ENCODE results near the gene CDK11A.

CDK11A gene

DNA sequence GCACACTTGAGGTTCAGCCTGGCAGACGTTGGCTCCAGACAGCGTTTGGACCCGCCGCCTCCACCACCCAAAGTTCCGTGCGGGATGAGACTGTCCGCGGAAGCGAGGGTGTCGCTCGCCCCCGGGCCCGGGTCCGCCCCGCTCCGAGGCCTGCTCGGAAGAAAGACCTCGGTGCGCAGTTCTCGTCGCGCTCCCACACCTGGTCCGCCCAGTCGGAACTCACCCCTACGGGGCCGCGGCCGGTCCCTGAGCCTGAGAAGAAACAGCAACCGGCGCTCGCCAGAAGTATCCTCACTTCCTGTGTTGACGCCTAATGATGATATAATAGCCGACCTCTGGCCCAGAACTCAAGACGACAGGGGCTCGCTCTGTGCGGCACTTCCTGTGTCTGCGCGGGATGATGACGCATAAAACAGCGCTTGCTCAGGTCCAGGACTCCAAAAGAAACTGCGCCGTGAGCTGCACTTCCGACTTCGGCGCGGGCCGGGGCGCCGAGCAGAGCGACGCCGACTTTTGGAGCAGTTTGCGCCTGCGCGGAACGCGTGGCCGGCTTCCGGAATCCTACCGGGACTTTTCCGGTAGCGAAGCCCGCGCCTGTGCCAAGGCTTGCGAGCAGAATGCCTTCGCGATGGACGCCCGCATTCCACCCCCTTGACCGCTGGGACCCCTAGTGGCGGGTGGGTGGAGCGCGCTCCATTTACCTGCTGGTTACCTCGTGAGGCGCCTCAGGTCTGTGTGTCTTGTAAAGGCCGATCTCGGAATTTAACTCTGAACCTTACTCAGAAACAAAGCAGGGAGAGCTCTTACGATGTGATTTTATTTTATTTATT, at the start of gene CDK11A:
CDK11A (minus strand) TSS at position 323 of the 830 bp plus-strand sequence. CDS start 1,539 bp downstream, outside the sequence.
- peak; percentile 74 for DNase-seq

DNA sequence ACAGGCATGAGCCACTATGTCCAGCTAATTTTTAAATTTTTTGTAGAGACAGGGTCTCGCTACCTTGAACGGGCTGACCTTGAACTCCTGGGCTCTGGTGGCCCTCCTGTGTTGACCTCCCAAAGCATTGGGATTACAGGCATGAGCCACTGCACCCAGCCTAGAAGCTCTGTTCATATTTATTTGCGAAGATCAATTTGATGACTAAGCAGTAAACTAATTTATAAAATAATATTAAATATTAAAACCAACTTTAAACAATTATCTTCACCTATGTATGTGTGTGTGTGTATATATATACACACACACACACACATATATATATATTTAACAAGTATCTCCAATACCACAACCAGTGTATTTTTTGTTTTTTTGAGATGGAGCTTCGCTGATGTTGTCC, 49.7 kb upstream of the CDK11A start:
- no peak for DNase-seq

DNA sequence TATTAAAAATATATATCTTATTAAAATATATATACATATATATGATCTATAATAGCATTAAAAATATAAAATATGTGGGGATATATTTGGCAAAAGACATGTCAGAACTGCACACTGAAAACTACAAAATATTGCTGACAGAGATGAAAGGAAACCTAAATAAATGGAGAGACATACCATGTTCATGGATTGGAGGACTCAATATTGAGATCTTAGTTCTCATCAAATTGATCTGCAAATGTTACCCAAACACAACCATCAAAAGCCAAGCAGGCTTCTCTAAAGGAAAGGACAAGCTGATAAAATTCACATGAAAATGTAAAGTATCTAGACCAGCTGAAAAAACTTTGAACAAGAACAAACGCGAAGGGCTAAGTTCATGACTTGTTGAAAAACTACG, 46.9 kb upstream of the CDK11A start:
- no peak for DNase-seq

DNA sequence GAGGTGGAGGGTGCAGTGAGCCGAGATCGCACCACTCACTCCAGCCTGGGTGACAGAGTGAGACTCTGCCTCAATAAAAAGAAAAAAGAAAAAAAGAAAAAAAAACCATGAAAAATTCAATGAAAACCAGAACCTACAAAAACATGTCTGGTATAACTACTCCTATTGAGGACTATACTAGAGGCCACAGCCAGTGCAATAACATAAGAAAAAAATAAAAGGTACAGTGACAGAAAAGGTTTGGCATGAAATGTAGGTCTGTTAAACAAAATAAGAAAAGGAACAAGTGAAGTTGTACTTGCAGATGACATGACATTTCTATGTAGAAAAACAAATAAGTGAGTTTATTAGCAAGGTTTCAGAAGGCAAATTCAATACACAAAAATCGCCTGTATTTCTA, 45.9 kb upstream of the CDK11A start:
- no peak for DNase-seq

DNA sequence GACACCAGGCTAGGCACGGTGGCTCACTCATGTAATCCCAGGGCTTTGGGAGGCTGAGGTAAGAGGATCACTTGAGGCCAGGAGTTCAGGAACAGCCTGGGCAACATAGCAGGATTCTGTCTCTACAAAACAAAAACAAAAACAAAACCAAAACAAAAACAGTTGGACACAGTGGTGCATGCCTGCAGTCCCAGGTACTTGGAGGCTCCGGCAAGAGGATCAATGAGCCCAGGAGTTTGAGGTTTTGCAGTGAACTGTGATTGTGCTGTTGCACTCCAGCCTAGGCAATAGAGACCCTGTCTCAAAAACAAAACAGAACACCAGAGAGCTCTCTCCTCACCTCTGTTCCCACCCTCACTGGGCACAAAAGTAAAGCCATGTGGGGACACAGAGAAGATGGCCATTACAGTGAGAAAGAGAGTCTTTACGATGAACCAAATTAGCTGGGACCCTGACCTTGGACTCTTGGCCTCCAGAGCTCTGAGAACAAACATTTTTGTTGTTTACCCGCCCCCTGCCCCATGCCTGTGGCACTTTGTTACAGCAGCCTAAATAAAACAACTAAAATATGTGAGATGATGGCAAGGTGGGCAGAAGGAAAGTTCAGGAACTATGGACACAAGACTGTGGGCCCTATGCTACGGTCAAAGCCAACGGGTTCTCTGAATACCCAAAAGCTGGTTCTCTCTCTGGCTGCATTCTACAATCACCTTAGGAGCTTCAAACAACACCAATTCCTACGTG, 44.3 kb upstream of the CDK11A start:
- no peak for DNase-seq

DNA sequence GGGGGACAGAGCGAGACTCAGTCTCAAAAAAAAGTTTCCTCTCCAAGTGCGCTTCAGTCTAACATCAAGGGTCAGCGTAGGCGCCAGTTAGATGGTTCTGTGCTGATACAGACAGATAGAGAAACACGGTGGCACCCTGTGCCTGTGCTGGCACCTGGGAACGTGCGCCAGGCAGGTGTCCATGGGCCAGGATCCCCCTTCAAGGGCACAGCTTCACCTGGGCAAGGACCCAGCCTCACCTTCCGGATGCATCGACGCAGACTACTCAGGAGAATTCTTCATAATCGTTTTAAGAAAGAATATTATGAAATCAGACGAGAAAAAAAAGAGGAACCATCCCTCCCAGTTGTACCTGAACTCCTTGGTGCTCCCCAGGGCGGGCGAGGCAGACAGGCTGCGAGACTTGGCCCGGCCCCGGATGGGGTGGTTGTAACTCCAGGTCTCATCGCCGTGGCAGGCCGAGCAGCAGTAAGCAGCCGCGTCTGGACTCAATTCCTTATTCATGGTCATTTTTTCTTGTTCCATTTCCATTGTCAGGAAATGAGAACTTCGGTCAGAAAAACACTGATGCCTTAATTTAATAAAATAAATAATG, 40.8 kb upstream of the CDK11A start:
- no peak for DNase-seq

DNA sequence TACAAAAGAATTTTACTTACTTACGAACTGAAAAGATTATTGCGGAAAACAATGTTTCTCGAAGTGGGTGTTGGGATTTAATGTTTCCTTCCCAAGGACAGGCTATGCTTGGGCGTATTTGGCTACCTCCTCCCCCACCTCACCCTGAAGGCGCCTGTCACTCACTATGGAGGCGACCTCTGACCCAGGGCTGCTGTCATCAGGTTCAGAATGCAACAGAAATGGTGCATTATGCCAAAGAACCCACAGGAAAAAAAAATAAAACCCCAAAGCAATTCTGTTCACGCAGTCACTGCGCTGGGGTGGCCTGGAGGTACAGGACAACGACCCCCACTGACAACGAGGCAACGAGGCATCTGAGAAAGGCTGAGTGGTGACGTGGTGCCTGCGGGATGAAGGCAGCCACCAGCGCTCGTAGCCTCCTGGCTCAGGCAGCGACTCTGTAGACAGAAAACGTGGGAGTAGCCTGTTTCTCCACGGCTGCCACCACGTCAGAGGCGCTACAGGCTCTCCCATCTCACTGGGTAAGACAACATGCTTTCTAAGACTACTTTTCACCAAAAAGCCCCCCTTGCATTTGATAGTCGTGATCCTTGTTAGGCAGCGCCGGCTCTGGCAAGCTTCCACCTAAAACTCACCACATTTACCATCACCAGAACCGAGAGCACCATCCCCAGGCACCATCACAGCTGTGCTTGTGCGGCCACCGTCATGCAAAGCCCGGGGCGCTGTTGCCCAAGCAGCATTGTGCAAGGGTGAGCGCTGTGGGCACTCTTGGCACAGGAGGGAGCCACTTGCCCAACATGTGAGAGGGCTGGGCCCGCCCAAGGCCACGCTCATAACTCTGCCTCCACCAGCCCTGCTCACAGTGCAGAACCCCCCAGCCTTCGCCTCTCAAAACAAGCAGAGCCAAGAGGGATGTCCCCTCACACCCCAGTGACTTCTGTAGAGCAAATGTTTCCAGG, 39.8 kb upstream of the CDK11A start:
- DNase-seq = no peak

DNA sequence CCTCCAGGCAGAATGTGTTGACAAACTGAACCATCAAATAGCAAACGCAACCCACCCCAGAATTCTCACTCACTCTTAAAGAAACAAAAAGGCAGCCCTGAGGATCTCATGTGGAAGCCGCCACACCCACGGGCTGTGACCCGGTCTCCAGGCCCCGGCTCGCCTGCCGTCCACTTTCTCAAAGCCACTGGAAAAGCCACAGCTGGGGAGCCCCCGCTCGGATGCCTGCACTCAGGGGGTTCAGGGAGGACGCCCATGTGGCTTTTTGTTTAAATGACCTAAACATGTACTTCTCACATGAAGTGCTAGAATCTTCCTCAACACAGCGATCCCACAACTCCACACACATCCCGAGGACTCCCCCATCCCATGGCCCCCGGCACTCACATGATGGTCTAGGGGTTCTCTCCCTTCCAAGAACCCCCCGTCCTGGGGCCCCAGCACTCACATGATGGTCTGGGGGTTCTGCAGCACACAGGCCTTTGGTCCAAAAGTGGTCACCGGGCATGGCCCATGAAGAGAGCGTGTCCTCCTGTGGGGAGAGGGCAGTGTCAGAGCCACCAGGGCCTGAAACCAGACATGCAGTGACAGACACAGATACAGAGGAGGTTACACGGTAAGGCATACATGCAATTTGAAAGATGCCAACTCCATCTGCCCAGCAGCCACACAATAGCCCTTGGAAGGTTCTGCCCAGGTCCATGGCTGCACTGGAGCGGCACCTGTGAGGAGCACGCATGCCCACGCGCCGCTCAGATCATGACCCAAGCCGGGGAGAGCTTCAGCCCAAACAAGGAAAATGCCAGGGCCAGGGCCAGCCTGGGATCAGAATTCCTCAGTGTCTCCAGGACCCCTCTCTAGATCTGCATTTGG, 37.6 kb upstream of the CDK11A start:
- DNase-seq = no peak

DNA sequence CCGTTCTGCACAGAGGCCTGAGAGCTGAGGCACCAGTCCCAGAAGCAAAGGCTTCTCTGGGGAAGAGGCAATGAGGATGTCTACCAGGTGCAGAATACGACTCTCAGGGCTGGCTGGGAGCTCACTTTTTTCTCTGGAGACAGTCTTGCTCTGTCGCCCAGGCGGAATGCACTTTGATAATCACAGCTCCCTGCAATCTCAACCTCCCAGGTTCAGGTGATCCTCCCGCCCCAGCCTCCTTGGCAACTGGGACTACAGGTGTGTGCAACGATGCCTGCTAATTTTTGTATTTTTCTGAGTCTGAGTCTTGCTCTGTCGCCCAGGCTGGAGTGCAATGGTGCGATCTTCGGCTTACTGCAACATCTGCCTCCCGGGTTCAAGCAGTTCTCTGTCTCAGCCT, 36.6 kb upstream of the CDK11A start:
- DNase-seq = no peak

DNA sequence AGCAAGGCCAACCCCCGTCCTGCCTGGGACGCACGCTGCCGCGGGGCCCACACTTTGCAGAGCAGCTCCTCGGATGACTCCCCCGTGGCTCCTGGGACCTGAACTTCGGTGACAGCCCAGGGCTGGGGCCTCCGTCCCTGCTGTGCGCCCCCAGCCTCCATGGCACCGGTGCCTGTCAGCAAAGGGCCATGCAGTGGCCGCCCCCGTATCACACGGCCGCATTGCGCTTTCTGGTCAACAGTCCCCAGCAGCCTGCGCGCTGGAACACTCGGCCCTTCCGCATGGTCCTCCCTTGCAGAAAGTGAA, 36.1 kb upstream of the CDK11A start:
- DNase-seq = no peak

DNA sequence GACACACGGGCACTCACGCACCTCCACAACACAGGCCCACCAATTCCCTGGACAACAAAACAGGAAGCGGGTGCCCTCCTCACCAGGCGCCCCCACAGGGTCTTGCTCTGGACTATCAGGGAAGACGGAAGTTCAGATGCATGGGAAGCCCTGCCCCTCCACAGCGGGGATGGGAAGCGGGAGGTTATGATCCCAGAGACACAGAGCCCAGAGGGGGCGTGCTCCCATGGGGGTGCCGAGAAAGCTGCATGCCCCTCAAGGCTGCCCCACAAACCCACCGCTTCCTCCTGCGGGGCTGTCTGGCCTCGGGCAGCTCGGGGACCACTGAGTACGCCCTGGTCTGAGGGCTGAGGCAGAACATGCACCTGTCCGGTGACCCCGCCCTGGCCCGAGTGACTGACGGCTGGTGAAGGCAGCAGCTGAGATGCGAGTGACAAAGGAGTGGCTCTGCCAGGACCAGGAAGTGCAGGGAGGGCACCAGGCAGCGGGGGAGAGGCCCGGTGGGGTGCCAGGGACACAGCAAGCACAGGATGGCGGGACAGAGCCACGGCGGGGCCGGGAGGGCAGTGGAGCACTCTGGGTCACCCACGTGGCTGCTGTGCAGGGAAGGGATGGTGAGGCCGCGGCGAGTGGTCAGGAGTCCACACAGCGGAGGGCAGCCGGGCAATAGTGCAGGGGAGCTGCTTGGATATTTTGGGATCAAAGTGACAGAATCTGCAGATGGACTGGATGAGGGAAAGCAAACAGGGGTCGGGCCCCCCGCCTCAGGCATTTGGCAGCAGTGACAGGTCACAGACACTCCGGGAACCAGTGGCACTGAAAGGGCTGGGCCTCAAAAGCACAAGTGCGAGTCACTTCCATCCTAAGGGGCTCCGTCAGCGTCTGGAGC, 35.5 kb upstream of the CDK11A start:
- no peak for DNase-seq

DNA sequence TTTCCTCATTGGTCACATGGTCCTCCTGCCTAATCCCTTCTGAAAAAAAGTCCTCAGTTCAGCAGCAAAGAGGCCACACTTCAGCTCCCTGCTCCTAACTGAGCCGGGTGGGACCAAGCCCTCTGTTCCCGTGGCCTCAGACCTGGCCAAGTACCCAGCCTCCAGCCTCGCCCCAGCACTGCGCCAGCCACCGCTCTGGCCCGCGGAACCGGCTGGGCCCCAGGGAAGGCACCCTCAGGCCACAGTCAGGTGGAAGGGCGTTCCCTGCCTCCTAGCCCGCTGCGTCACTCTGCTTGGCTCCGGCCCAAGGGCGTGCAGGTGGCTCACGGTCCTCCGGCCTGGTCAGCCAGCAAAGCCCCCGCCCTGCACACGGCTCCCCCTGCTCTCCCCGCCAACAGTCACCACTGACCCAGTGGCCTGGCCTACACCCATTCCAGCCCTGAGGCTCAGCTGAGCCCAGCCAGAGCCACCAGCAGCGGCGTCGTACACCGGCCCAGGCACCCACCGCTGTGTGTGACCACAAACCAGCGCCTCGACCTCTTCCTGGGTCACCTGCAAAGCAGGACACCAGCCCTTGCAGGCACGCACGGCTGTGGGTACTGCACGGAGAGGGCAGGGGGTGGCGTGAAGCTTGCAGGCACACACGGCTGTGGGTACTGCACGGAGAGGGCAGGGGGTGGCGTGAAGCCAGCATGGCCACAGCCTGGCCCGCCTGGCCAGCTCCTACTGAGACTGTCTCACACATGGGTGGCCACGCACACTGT, 34.7 kb upstream of the CDK11A start:
- no peak for DNase-seq

DNA sequence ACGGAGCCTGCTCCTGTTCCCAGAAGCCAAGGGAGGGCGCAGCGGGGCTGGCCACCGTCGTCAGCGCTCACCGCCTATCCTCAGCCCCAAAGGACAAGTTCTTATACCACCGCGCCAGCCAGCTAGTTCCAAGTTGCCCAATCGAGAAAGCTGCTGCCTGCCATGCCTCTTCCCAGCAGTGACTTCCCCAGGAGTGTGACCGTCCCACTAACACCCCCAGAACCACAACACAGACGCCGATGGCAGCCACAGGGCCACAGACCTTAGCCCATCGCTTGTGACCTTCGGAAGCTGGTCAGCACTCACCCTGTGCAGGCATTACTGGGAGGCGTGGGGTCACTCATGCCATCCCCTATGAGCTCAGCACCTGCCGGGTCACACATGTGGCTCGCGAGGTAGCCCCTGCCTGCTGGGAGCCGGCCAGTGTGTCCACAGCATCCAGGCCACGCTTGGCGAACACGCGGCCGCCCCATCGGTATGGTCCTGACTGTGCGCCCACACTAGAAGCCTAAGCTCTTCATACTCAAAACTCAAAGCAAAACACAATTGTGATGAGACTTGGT, 34.0 kb upstream of the CDK11A start:
- DNase-seq = no peak

DNA sequence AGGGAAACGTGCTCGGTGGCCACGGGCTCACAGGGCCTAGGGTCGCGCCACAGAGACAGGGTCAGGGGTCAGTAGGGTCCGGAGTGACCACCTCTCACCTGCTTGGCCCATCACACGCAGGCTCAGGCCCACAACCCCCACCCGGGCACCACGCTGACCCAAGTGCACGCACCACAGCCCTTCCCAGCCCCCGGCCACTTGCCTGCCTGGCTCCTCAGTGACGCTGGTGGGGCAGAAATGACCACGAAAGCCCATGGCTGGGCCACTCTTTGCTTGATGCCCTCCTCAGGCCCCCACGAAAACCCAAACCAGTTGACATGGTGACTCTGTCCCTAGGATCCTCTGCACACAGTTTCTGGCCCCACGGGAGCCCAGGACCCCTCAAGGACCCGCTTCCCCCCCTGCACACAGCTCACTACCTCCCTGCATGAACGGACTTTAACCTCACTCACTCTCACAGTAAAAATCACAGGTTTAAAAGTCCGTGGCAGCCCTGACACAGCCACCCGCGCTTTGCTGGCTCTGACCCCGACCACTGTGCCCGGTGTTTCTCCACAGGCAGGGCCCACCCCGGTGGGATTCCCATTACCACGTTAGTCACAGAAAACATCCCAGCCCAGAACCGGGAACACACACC, 33.4 kb upstream of the CDK11A start:
- DNase-seq = no peak

DNA sequence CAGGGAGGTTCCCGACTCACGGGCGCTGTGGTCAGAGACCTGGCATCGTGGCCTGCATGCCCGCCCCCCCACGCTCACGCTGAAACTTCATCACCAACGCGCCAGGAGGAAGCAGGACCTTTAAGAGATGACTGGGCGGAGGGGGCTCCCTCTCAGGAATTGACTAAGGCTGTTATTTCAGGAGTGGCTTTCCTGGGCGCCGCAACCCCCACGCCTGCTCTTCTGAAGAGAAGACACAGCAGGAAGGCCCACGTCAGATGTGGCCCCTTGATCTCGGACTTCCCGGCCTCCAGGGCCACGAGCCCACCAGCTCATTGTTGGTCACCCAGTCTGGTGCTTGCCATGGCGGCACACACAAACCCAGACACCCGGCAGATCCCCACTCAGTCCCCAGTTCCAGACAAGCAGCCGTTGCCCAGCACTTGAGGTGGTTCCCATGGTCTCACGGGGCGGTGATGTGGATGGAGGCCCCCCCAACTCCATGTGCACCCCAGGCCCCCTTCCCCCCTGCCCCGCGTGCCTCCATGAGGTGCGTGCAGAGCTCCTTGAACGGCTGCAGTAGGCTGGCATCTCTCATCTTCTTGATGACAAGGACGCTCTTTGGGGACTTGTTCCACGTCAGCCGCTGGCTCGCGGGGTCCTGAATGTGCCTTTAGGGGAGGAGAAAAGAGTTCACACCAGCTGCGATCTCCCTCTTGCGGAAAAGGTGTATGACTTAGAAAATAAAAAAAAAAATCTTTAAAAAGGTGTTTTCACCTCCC, 32.7 kb upstream of the CDK11A start:
- no peak for DNase-seq

DNA sequence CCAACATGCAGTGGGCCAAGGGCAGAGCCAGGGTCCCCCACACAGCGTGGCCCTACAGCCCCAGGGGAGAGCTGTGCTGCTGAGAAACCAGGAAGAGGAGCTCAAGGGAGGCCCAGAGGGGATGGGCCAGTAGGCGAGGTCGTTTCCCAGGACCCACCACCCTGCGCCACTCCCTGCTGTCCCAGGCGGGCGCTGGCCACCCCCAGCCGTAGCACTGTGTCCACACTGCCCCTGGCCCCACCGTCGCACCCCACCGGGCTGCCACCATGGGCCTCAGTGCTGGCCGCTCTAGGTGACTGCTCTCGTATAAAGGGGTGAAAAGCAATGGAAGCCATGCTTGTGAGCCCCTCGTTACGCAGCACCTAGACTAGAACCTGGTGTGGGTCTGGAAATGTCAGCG, 31.7 kb upstream of the CDK11A start:
- no peak for DNase-seq

DNA sequence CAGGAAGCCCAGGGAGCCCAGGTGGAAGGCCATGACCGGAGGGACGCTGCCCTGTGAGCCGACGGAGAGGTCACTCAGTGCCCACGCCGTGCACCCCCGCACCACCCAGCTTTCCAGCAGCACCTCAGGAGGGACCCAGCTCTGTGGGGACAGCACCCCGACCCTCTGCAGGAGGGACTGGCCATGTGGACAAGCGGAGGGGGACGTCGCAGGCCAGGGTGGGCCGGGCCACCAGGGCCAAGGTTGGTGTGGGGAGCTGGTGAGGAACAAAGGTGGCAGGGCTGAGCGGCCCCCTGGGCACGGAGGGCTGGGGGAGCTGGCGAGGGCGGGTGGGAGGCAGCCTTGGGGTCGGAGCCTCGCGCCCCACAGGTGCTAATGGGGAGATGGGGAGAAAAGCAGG, 31.3 kb upstream of the CDK11A start:
- no peak for DNase-seq

DNA sequence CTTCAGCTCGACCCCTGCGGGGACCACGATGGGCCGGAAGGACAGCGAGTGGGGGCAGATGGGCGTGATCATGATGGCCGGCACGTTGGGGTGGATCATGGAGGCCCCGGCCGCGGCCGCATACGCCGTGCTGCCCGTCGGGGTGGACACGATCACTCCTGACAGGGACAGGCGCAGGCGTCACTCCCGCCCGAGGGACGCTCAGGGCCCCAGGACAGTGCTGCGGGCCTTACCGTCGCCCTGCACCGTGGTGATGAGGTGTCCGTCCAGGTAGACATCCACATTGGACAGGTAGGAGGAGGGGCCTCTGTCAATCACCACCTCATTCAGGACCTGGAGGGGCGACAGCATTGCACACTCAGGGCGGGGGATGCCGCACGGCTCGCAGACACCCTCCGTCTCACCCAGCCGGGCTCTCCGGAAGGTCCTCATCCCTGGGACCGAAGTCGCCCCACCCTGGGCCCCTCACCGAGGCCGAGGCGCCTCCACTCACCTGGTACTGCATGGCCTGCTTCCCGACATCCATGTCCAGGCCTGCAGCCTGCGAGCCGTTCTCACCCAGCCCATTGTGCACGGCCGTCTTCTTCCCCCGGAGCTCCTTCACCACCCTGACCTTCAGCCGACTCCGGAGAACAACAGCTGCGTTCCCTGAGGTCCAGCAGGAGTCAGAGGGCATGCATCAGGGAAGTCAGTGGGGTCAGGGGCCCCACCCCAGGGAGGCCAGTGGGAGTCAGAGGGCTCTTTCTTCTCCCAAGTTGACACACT, 30.1 kb upstream of the CDK11A start:
- no peak for DNase-seq

All from NCI-H2107 (cell line).